ENCODE measurements around the gene SLC25A22.

Gene SLC25A22

GRCh38 chr11:825366-826226, 27.5 kb upstream of the SLC25A22 start:
- H3K4me3 ChIP-seq (ENCODE audit: low read depth, low read length): no peak overlapping the region
- TF ChIP-seq CTCF (IDR thresholded peaks at IDR 0.05; ENCODE audit: low read depth, low read length, missing control alignments): no peak
- no peak for DNase-seq
- no peaks in the 10 kb centered on the region for H3K27me3 ChIP-seq (replicated peaks)
- H3K36me3 ChIP-seq (replicated peaks): peaks cover 20% of the 10 kb centered on the region
- in situ Hi-C loops (cut with HindIII; ENCODE audit: low pct_ligation_motif_present, low sequenced_read_pairs): no loop called here
- H3K27ac ChIP-seq: no peak overlapping the region

- Histone ChIP-seq H3K27ac (no peak overlapping the region), H3K27me3 (replicated peaks) (no peaks in the 10 kb centered on the region)
Measured at GRCh38 chr11:824942-825341, 26.9 kb upstream of the SLC25A22 start.

GRCh38 chr11:824292-824880, 26.3 kb upstream of the SLC25A22 start:
- no peak for DNase-seq
- in situ Hi-C loops (cut with HindIII; ENCODE audit: low pct_ligation_motif_present, low sequenced_read_pairs): no loop called here
- H3K4me3 ChIP-seq (ENCODE audit: low read depth, low read length): no peak overlapping the region
- H3K27me3 ChIP-seq (replicated peaks): no peaks in the 10 kb centered on the region
- peaks cover 20% of the 10 kb centered on the region for H3K36me3 ChIP-seq (replicated peaks)
- no peak overlapping the region for H3K27ac ChIP-seq
- no peak for TF ChIP-seq CTCF (IDR thresholded peaks at IDR 0.05; ENCODE audit: low read depth, low read length, missing control alignments)

More at GRCh38 chr11:824942-825341, 26.9 kb upstream of the SLC25A22 start:
- DNase-seq: no peak
- Histone ChIP-seq H3K36me3 (replicated peaks) (peaks cover 20% of the 10 kb centered on the region), H3K4me3 (ENCODE audit: low read depth, low read length) (no peak overlapping the region)
- no peak for TF ChIP-seq CTCF (IDR thresholded peaks at IDR 0.05; ENCODE audit: low read depth, low read length, missing control alignments)
- in situ Hi-C loops (cut with HindIII; ENCODE audit: low pct_ligation_motif_present, low sequenced_read_pairs): no loop called here

GRCh38 chr11:823441-824291, 25.6 kb upstream of the SLC25A22 start:
- in situ Hi-C loops (cut with HindIII; ENCODE audit: low pct_ligation_motif_present, low sequenced_read_pairs): no loop called here
- TF ChIP-seq CTCF (IDR thresholded peaks at IDR 0.05; ENCODE audit: low read depth, low read length, missing control alignments): no peak
- Histone ChIP-seq H3K27me3 (replicated peaks) (no peaks in the 10 kb centered on the region), H3K4me3 (ENCODE audit: low read depth, low read length) (no peak overlapping the region), H3K36me3 (replicated peaks) (peaks cover 20% of the 10 kb centered on the region), H3K27ac (no peak overlapping the region)
- no peak for DNase-seq

- in situ Hi-C loops (cut with HindIII; ENCODE audit: low pct_ligation_motif_present, low sequenced_read_pairs): no loop called here
- Histone ChIP-seq H3K4me3 (ENCODE audit: low read depth, low read length) (no peak overlapping the region), H3K27me3 (replicated peaks) (no peaks in the 10 kb centered on the region), H3K36me3 (replicated peaks) (peaks cover 20% of the 10 kb centered on the region), H3K27ac (no peak overlapping the region)
- DNase-seq: no peak
- TF ChIP-seq CTCF (IDR thresholded peaks at IDR 0.05; ENCODE audit: low read depth, low read length, missing control alignments): no peak
Measured at GRCh38 chr11:821512-822371, 23.7 kb upstream of the SLC25A22 start.

All from brain microvascular endothelial cell (primary cell).